ENCODE measurements around the gene ADD2.
"Not testable (repeated sequence)": the region's sequence is repeated elsewhere in the genome, so short reads cannot be mapped to it uniquely, and the experiment has no call there.

The ADD2 gene

DNA sequence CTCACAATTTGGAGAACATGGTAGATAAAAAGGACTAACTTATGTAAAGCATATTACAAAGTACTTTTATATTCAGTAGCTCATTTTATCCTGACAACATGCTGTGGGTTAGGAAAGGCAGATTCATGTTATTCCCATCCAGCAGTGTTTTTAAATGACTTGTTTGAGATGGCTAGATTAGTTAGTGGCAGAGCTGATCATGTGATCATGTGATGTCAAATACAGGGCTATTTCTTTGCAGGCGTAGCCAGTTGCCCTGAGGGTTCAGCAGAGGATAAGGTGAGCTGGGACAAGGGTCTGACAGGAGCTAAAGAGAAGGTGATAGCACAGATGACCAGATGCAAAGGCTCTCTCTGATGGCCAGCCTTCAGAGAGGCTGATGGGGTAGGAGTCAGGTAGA lies 97.8 kb downstream of the ADD2 start:
- no peak for FAIRE-seq

DNA sequence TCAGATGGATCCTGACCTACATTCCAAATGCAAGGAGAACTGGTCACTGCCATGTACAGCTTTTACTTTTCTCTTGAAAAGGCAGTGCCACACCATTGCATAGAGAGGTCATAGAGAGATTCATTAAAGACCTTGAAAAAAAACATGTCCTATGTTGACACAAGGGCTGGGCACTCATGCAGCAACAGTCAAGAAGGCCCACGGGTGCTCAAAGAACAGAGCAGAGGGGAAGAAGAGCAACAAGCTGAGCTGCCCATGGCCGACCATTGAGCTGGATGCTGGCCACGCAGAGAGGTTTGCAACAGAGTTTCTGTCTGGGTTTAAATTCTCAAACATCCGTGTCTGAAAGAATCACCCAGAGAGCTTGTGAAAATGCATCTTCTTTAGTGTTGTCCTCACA lies 99.1 kb downstream of the ADD2 start:
- FAIRE-seq, result no peak

- no peak for FAIRE-seq
Measured at GRCh38 chr2:70668432-70668831, 99.6 kb downstream of the ADD2 start.

DNA sequence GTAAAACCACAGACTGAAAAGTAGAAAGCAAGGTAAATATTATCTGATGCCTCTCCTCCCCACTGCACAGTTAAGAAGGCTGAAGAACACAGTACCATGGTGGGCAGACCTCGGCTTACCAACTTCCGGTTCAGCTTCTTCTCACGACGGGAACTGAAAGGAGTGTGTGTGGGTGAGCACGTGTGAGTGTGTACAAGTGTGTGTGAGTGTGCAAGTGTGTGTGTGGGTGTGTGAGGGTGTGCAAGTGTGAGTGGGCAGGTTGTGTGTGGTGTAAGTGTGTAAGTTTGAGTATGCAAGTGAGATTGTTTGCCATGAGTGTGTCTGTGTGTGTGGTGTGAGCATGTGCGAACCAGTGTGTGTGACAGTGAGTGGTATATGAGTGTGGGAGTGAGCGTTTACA lies 103.5 kb downstream of the ADD2 start:
- no peak for FAIRE-seq

DNA sequence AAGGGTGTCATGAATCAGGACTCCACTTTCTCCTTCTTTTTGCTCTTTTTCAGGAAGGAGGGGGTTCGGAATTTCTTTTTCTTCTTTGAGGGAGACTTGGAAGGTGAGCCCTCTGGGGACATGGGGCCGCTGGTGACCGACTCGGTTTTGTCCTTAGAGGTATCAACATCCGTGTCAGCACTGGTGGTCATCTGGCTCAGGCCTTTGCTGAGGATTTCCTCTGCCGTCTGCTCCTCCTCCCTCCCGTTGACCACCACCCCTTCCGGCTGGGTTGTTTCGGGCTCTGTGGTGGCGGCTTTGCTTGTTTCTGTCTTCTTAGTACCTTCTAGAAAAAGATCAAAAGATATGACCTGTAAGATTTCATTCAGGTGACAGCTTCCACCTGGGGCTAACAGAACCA lies 104.6 kb downstream of the ADD2 start:
- FAIRE-seq, result no peak

DNA sequence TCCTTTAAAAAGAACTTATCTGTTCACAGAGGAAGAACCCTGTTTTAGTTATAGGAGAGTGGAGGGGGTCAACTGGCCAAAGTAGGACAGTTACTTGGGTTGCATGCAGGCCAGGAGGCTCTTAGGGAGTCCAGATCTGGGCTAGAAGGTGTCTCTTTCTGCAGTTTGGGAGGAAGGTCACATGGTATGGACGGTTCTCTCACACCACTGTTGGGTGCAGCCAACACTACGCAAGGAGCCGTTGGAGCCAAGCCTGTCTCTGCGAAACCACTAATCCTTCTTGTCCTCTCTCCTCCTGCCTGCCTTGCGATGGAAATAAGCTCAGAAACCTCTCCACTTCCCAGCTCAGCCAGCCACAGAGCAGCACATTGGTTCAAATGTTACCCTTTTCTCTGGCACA lies 108.4 kb downstream of the ADD2 start:
- no peak for FAIRE-seq

DNA sequence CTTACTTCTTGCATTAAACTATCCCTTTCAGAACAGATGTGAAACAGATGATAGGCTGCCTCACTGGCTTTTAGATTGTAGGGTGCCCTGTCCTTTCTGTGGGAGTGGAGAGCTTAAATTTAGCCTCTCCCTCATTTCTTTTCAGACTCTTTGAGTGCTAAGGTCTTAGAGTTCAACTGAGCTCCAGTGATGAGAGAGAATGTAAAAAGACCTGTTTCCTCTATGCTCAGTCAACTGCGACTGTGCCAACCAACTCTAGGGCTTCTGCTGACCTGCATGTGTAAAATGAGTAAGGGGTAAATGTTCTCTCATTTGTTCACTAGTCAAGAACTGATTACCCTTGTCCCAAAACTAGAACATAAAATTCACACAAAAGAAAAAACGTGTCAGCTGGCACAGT lies 109.5 kb downstream of the ADD2 start:
- no peak for FAIRE-seq

DNA sequence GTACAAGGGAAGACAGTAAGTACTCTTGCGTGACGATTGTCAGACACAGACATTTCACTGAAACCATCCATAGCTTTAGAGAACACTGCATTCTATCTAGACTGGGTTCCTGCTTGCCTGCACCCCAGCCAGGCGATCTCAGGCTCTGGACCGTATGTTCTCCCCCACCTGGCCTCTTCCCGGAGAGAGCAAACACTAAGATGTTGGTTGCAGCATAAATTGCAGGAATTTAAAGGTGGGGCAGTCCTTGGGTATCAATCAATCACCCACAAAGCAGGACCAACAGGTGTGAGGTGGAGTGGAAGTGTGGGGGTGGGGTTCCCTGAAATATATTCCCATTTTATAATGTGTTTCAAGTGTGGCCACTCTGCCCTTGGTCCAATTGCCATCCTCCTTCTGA lies 110.8 kb downstream of the ADD2 start:
- FAIRE-seq, result no peak

DNA sequence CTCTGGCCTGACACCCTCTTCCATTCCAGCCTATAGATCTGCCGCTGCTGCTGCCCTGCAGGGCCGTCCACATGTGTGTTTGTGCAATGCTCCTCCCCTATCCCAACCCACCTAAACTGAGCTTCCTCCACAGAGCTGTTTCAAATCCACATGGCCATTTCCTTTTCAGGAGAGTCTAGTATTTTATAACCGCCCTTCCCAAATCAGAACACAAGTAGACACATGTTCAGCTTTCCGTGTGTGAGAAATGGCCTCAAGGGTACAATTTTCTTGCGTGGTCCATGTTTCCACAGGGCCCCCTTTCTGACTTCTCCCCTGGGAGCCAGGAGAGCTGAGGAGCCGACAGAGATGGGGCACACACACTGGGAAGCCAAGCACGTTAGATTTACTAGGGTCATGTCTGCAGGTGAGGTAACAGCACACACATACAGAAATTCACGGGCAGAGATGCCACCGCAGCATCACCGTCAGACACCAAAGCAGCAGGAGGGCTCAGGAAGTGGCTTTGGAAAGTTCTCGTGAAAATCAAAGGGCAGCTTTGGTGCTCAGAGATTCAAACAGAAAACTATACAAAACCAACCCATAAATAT lies 111.5 kb downstream of the ADD2 start:
- FAIRE-seq, result no peak

- FAIRE-seq, result no peak
Measured at GRCh38 chr2:70655786-70656185, 112.2 kb downstream of the ADD2 start.

DNA sequence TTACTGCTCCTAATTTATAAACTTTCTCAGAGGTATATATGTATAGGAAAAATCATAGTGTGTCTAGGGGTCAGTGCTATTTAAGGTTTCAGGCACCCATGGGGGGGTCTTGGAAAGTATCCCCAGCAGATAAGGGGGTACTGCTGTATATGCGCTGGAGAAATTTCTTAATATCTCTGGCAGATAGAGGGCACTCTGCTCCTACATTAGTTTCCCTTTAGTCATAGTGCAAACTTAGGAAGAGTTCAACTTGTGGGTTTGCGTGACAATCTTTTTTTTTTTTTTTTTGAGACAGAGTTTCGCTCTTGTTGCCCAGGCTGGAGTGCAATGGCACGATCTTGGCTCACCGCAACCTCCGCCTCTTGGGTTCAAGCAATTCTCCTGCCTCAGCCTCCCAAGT lies 112.8 kb downstream of the ADD2 start:
- not testable (repeated sequence) for FAIRE-seq

- no peak for FAIRE-seq
Measured at GRCh38 chr2:70651727-70652126, 116.3 kb downstream of the ADD2 start.

- no peak for FAIRE-seq
Measured at GRCh38 chr2:70651014-70651413, 117.0 kb downstream of the ADD2 start.

GRCh38 chr2:70648961-70649360 lies 119.0 kb downstream of the ADD2 start:
- no peak for FAIRE-seq

DNA sequence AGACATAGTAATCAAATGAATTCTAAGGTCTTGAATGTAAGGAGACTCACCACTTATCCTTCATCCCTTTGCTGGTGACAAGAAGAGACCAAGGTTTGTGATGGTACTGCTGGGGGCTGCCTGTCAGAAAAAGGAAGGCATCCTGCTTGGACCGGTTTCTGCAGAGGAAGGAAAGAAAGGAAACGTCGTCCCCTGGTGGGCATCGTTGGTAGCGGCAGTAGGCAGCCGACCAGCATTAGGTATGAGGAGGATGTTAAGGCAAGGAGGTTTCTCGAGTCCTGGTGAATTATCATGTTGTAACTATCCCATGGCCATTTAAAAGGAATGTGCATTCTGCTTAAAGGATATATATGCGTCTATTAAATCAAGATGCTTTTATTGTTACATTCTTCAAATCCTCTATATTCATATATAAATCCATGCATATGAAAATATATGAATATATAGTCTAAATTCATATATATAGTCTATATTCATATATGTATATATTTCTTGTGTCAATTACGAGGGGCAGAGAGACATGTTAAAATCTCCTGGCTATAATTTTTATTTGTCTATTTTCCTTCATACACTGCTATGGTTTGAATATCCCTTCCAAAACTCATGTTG lies 120.0 kb downstream of the ADD2 start:
- FAIRE-seq, result no peak

DNA sequence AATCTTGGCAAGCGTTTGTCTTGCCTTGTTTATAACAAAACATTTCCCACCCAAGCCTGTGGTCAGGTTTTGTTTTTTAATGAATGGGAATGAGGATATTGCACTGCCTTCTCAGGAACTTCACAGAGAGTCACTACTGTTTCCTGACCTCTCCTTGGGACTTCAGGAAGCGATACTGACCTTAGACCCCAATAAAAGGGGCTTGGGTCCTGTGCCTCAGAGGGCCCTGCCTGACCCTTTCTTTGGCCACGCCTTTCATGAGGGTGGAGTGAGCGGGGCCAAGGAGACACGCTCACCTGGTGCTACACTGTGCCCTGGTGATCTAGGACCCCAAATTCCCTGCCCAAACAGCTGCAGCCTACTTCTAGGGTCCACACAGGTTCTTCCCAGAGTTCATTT lies 121.6 kb downstream of the ADD2 start:
- no peak for FAIRE-seq

DNA sequence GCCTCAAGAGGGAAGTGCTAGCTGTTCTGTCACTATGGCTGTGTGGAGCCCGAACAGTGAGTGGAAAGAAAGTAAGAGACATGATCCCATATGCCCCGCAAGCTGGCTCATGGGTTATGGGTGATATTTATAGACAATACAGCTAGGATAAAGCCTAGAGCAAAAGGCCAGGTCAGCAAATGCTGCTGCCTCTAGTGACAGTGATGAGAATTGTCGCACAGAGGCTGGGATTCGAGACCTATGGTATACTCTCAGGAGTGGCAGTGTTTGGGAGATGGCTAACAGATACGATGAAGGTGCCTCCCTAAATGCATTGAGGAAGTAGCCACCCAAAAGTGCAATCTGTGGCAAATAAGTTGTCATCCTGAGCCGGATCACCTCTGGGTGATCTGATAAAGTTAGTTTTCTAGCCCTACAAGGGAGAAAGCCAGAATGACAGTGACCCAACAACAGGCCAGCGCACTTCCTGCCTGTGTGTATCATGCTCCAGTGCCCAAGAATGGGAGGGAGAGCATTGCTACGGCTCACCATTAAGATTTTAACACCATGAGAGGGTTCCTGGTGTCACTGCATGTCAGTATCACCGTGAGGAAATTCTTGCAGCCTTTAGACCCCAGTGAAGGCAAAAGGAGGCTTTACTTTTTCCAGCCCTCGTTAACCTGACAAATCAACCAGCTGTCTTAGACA lies 122.1 kb downstream of the ADD2 start:
- no peak for FAIRE-seq

DNA sequence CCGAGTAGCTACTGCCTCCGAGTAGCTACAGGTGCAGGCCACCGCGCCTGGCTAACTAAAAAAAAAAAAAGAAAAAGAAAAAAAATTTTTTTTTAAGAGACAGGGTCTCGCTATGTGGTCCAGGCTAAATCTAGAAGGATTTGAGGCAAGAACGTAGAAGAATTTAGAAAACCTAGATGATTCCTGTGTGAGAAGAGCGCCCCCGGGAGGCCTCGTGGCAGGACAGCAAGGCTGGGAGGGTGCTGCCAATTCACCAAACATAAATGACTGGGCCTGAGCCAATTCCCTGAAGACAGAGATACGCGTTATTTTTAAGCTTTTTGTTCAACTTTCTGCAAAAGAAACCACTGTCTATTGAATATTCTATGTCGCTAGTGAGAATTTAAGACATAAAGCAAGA lies 124.3 kb downstream of the ADD2 start:
- FAIRE-seq, result no peak

DNA sequence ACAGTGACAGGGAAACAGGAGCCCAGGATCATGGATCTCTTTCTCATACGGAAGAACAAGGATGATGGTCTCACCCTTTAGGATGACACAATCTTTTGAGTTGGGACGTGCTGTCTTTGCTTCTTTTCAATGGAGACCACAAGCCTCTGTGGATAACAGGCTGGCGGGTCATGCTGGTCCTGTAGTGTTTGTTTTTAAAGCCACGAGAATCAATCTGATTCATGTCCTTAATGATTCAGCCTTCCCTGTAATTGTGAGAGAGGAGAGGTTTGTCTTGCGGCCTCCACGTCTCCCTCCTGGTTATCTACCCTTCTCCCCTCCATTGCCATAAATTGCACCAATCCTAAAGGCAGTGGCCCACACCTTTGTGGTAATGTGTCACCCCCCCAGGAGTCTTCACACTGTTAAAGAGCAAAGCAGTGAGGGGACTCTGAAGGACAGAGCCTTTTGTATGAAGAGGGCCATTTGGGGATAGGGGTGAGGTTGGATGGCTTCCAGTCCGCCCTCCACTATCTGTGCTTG lies 126.7 kb downstream of the ADD2 start:
- no peak for FAIRE-seq

GRCh38 chr2:70639841-70640436 lies 128.1 kb downstream of the ADD2 start:
- no peak for FAIRE-seq

DNA sequence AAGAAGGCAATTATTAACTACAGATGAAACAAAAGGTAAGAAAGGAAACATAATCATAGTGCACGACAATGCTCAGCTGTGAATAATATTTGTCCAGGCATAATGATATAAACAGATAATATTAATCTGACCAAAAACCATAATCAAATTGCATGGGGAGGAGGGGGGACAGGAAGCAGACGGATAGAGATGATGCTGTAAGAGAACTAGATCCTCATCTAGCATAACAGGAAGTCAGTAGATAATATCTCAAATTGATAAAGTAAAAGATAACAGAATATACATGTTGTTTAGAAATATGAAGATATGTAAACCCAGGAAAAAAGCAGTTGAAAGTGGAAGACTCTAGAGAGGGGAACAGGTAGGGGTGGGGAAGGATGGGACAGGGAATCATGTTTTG lies 129.4 kb downstream of the ADD2 start:
- no peak for FAIRE-seq

DNA sequence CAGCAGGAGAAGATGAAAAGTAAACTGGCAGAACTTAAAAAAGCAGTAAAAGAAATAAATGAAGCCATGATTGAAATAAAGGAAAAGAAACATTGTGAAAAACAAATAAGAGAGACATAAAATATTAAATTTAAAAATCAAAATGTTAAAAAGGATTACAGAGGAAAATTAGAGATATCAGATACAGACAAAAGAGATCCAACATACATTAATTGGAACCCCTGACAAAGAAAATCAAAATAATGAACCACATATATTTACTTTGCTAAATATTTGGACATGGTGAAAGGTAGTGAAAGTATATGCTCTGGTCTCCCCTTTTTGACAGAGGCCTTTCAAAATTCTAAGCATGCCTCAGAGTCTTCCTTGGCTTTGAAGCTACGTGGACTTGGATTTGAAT lies 134.5 kb downstream of the ADD2 start:
- FAIRE-seq, result no peak

- FAIRE-seq, result no peak
Measured at GRCh38 chr2:70632966-70633365, 135.0 kb downstream of the ADD2 start.

- FAIRE-seq, result no peak
Measured at GRCh38 chr2:70632388-70632787, 135.6 kb downstream of the ADD2 start.

Measured in endometrium (tissue), 2 donors.